ENCODE measurements around the gene LTC4S. TPM values are rescaled to one million over a fixed set of nuclear protein-coding genes. Genes with fewer than 3 reads are reported as not detected.

Gene LTC4S
- total and polyA plus RNA-seq, 2 experiments from 2014 or later: 5.8 to 10.1 TPM

DNA sequence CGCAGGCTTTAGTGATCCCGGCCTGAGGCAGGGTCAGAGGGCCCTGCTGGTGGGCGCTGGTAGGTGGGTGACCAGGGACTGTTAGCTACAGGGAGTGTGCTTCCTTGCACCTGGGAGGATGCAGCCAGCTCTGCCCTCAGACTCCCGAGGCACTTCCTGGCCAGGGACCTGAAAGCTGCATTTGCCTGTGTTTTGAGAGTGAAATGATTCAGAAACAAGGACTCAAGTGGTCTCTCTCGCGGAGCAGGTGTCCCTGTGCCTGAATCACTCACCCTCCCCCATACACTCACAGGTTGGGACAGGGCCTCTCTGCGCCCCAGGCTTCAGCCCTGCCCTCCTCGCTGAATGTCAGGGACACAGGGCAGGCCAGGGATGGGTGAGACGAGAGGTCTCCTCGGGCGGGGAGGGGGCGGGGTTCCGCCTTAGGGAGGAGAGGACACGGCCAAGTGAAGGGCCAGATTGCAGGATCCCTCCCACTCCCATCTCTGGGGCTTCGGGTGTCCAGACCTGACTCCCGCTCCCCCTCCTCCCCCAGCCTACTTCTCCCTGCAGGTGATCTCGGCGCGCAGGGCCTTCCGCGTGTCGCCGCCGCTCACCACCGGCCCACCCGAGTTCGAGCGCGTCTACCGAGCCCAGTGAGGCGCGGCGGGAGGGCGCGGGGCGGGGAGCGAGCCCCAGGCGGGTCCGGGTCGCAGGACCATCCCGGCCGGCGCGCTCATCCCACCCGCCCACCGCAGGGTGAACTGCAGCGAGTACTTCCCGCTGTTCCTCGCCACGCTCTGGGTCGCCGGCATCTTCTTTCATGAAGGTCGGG is 1.5 kb downstream of the LTC4S start:
- ATAC-seq: peak; percentile 36

DNA sequence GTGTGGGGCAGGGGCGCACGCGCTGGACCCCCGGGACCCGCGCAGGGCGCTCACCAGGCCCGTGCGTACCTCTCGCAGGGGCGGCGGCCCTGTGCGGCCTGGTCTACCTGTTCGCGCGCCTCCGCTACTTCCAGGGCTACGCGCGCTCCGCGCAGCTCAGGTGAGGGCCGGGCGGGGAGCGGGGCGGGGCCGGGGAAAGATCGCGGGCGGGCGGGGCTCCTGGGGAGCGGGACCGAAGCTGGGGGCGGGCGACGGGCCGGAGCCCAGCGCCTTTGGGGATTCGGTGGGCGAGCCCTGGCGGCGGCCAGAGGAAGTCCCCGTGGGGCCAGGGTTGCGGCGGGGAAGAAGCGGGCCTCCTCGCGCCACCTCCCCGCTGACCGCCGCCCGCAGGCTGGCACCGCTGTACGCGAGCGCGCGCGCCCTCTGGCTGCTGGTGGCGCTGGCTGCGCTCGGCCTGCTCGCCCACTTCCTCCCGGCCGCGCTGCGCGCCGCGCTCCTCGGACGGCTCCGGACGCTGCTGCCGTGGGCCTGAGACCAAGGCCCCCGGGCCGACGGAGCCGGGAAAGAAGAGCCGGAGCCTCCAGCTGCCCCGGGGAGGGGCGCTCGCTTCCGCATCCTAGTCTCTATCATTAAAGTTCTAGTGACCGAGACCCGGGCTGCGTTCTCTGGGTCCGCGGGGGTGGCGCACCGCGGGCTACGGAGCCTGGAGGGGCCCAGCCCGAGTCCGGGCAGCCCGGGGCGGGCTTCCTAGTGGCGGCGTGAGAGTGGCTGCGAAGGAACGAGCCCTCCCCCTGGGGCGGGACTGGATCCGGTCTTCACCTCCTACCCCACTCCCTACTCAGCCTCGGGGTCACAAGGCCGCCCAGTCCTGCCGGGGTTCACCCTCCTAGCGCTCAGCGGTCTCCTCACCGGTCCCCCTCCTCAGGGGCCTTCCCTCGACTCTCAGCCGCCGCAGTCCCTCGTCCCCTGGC is 2.4 kb downstream of the LTC4S start:
- Histone ChIP-seq H3K79me2 (replicated peaks; ENCODE audit: insufficient read depth) (no peaks in the 10 kb centered on the region), H3F3A (replicated peaks; ENCODE audit: low read depth) (peaks cover 10% of the 10 kb centered on the region), H3K27ac (ENCODE audit: low read depth) (no peak overlapping the region), H3K4me1 (ENCODE audit: insufficient read depth) (peaks cover 11% of the 10 kb centered on the region; the same call in 1 of the 2 replicates), H3K36me3 (ENCODE audit: insufficient read depth) (no peaks in the 10 kb centered on the region; the same call in 1 of the 2 replicates), H4K20me1 (replicated peaks; ENCODE audit: insufficient read depth) (no peaks in the 10 kb centered on the region; the same call in 1 of the 2 replicates), H3K4me2 (peak overlapping the region; percentile 89), H2AFZ (peak overlapping the region; percentile 84; the same call in 1 of the 2 replicates), H3K9me2 (ENCODE audit: insufficient read depth) (no peaks in the 10 kb centered on the region), H3K27me3 (ENCODE audit: insufficient read depth) (no peaks in the 10 kb centered on the region), H3K4me3 (peak overlapping the region; percentile 84)
- peaks cover 28% of the 10 kb centered on the region for H3K36me3 Mint-ChIP-seq (ENCODE audit: low read depth)
- peak overlapping the region; percentile 75 for H3K4me3 Mint-ChIP-seq
- TF ChIP-seq POLR2AphosphoS5 (IDR thresholded peaks at IDR 0.05; ENCODE audit: low read depth) (peak; percentile 51), CREB1 (CRISPR knock-in tag; IDR thresholded peaks at IDR 0.05; ENCODE audit: low read depth) (peak; percentile 33; the same call in 1 of the 2 replicates)
- TF ChIP-seq, protein P1, sequence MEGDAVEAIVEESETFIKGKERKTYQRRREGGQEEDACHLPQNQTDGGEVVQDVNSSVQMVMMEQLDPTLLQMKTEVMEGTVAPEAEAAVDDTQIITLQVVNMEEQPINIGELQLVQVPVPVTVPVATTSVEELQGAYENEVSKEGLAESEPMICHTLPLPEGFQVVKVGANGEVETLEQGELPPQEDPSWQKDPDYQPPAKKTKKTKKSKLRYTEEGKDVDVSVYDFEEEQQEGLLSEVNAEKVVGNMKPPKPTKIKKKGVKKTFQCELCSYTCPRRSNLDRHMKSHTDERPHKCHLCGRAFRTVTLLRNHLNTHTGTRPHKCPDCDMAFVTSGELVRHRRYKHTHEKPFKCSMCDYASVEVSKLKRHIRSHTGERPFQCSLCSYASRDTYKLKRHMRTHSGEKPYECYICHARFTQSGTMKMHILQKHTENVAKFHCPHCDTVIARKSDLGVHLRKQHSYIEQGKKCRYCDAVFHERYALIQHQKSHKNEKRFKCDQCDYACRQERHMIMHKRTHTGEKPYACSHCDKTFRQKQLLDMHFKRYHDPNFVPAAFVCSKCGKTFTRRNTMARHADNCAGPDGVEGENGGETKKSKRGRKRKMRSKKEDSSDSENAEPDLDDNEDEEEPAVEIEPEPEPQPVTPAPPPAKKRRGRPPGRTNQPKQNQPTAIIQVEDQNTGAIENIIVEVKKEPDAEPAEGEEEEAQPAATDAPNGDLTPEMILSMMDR (conservative IDR thresholded peaks at IDR 0.05; ENCODE audit: low read depth in 2 of 2): peak in 1 of 2 experiments; percentile 75
- TF ChIP-seq, protein P2, sequence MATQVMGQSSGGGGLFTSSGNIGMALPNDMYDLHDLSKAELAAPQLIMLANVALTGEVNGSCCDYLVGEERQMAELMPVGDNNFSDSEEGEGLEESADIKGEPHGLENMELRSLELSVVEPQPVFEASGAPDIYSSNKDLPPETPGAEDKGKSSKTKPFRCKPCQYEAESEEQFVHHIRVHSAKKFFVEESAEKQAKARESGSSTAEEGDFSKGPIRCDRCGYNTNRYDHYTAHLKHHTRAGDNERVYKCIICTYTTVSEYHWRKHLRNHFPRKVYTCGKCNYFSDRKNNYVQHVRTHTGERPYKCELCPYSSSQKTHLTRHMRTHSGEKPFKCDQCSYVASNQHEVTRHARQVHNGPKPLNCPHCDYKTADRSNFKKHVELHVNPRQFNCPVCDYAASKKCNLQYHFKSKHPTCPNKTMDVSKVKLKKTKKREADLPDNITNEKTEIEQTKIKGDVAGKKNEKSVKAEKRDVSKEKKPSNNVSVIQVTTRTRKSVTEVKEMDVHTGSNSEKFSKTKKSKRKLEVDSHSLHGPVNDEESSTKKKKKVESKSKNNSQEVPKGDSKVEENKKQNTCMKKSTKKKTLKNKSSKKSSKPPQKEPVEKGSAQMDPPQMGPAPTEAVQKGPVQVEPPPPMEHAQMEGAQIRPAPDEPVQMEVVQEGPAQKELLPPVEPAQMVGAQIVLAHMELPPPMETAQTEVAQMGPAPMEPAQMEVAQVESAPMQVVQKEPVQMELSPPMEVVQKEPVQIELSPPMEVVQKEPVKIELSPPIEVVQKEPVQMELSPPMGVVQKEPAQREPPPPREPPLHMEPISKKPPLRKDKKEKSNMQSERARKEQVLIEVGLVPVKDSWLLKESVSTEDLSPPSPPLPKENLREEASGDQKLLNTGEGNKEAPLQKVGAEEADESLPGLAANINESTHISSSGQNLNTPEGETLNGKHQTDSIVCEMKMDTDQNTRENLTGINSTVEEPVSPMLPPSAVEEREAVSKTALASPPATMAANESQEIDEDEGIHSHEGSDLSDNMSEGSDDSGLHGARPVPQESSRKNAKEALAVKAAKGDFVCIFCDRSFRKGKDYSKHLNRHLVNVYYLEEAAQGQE (IDR thresholded peaks at IDR 0.05; ENCODE audit: unreplicated experiment): no peak
- H3K9me3 Mint-ChIP-seq: no peaks in the 10 kb centered on the region
- peaks cover 14% of the 10 kb centered on the region for H3K27me3 Mint-ChIP-seq (ENCODE audit: insufficient read depth, low read depth, poor library complexity)
- DNase-seq (ENCODE audit: low spot score) (peak; percentile 90), ATAC-seq (peak; percentile 71)
- H3K4me1 Mint-ChIP-seq: peaks cover 13% of the 10 kb centered on the region; the same call in 2 of the 3 replicates
- H3K27ac Mint-ChIP-seq: no peak overlapping the region

More for the DNA sequence above, 1.5 kb downstream of the LTC4S start:
- H3K27ac Mint-ChIP-seq: no peak overlapping the region
- no peaks in the 10 kb centered on the region for H3K9me2 ChIP-seq (ENCODE audit: insufficient read depth)
- H3K27me3 Mint-ChIP-seq (ENCODE audit: insufficient read depth, low read depth, poor library complexity): peaks cover 13% of the 10 kb centered on the region
- H3K4me1 ChIP-seq (ENCODE audit: insufficient read depth): peaks cover 11% of the 10 kb centered on the region; the same call in 1 of the 2 replicates
- no peaks in the 10 kb centered on the region for H3K79me2 ChIP-seq (replicated peaks; ENCODE audit: insufficient read depth)
- H3K4me2 ChIP-seq: peak overlapping the region; percentile 89
- DNase-seq (ENCODE audit: low spot score): peak; percentile 78
- H3K9me3 Mint-ChIP-seq: no peaks in the 10 kb centered on the region
- H3K4me3 Mint-ChIP-seq: peak overlapping the region; percentile 75
- H3K36me3 Mint-ChIP-seq (ENCODE audit: low read depth): peaks cover 28% of the 10 kb centered on the region
- peaks cover 10% of the 10 kb centered on the region for H3F3A ChIP-seq (replicated peaks; ENCODE audit: low read depth)
- no peaks in the 10 kb centered on the region; the same call in 1 of the 2 replicates for H4K20me1 ChIP-seq (replicated peaks; ENCODE audit: insufficient read depth)
- H3K27ac ChIP-seq (ENCODE audit: low read depth): no peak overlapping the region
- H3K4me1 Mint-ChIP-seq: peaks cover 13% of the 10 kb centered on the region; the same call in 2 of the 3 replicates
- H3K27me3 ChIP-seq (ENCODE audit: insufficient read depth): no peaks in the 10 kb centered on the region
- TF ChIP-seq EZH2phosphoT487 (IDR thresholded peaks at IDR 0.05; ENCODE audit: unreplicated experiment): no peak
- no peak for TF ChIP-seq ZNF331 (CRISPR knock-in tag; IDR thresholded peaks at IDR 0.05; ENCODE audit: low read depth)
- peak; percentile 28; the same call in 1 of the 2 replicates for TF ChIP-seq POLR2AphosphoS5 (IDR thresholded peaks at IDR 0.05; ENCODE audit: low read depth)
- no peak for TF ChIP-seq EZH2 (IDR thresholded peaks at IDR 0.05; ENCODE audit: low read depth, unreplicated experiment)
- TF ChIP-seq, protein P3, sequence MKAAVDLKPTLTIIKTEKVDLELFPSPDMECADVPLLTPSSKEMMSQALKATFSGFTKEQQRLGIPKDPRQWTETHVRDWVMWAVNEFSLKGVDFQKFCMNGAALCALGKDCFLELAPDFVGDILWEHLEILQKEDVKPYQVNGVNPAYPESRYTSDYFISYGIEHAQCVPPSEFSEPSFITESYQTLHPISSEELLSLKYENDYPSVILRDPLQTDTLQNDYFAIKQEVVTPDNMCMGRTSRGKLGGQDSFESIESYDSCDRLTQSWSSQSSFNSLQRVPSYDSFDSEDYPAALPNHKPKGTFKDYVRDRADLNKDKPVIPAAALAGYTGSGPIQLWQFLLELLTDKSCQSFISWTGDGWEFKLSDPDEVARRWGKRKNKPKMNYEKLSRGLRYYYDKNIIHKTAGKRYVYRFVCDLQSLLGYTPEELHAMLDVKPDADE (IDR thresholded peaks at IDR 0.05): no peak
- TF ChIP-seq CREB1 (CRISPR knock-in tag; IDR thresholded peaks at IDR 0.05; ENCODE audit: low read depth): no peak
- H3K36me3 ChIP-seq (ENCODE audit: insufficient read depth): no peaks in the 10 kb centered on the region; the same call in 1 of the 2 replicates
- peak overlapping the region; percentile 84 for H3K4me3 ChIP-seq
- H2AFZ ChIP-seq: peak overlapping the region; percentile 84
